WERI-Rb-1 (cell line): Measurements from ENCODE around the gene SHD.
"Not testable (repeated sequence)": the region's sequence is repeated elsewhere in the genome, so short reads cannot be mapped to it uniquely, and the experiment has no call there.

Experiments used
- DNase-seq: peaks from one replicate; pipeline ENCODE4 v3.0.0-alpha.2; 2020
- H3K27ac ChIP-seq: fragments of 250-450 bp; sonication (Bioruptor Pico); 2 replicates; pipeline ENCODE4 v1.5.1; 2020; ENCODE audit warnings: mild to moderate bottlenecking, moderate library complexity
- H3K27me3 ChIP-seq: fragments of 250-450 bp; sonication (Bioruptor Pico); 2 replicates; pipeline ENCODE4 v1.5.1; 2021; ENCODE audit warnings: mild to moderate bottlenecking, low read depth, moderate library complexity; ENCODE audit not compliant: insufficient read depth, severe bottlenecking
- H3K36me3 ChIP-seq: fragments of 250-450 bp; sonication (Bioruptor Pico); 2 replicates; pipeline ENCODE4 v1.5.1; 2020; ENCODE audit warnings: mild to moderate bottlenecking, moderate library complexity
- H3K4me3 ChIP-seq: 2 replicates; pipeline ENCODE4 v1.5.1; 2011; ENCODE audit warnings: low read depth, mild to moderate bottlenecking, control low read depth, low read length
- H3K9me3 ChIP-seq: fragments of 250-450 bp; sonication (Bioruptor Pico); 2 replicates; pipeline ENCODE4 v1.5.1; 2021; ENCODE audit warnings: mild to moderate bottlenecking, moderate library complexity; ENCODE audit not compliant: severe bottlenecking
- TF ChIP-seq, protein P1 (sequence below): IDR thresholded peaks from 2 replicates; pipeline ENCODE4 v1.5.1; 2011; ENCODE audit warnings: low read depth, mild to moderate bottlenecking, control low read depth, inconsistent platforms, low read length

The SHD gene

DNA sequence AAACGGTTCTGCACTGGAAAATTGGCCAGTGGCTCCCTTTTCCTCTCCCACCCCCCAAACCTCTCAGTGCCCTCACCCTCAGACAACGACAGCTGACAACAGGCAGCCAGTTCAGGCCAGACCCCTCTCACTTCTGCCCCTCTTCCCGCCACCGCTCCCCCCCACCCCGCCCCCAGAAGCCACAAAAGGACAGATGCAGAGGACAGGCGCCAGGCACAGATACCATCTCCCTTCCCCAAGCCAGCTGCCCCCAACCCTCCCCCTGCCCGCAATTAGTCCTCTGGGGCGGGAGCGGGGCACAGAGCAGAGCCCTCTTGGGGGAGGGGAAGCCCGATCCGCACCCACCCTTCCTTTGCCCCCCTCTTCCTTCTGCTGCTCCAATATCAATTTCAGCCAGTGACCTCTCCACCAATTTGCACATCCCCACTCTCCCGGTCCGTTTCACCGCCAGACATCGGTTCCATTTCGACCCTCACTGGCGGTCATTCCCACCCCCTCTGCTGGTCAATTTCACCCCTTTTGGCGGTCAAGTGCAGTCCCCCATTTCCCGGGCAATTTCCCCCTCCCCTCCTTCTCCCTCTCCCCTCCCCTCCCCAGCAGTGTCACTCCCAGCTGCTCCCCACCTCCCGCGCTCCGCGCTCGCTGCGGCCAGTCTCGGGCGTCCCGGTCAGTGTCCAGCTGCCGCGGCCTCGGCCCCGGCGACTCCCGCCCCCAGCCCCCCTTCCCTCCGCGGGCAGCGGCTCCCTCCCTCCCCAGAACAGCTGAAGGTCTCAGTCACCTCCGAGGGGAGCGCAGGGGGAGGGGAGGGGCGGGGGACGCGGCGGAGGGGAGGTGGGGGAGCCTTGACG, at the start of gene SHD:
Gene SHD, plus strand, starts transcription at position 848 of the 848 bp plus-strand sequence. CDS start 798 bp downstream, outside the sequence.
- Histone ChIP-seq H3K4me3 (peak within 1 kb of the TSS; percentile 62), H3K9me3 (no peaks in the 10 kb centered on the region), H3K27ac (peak within 1 kb of the TSS; percentile 76), H3K27me3 (no peaks in the 10 kb centered on the region), H3K36me3 (peaks cover 7% of the 10 kb centered on the region; the same call in 1 of the 2 replicates)
- TF ChIP-seq, protein P1, sequence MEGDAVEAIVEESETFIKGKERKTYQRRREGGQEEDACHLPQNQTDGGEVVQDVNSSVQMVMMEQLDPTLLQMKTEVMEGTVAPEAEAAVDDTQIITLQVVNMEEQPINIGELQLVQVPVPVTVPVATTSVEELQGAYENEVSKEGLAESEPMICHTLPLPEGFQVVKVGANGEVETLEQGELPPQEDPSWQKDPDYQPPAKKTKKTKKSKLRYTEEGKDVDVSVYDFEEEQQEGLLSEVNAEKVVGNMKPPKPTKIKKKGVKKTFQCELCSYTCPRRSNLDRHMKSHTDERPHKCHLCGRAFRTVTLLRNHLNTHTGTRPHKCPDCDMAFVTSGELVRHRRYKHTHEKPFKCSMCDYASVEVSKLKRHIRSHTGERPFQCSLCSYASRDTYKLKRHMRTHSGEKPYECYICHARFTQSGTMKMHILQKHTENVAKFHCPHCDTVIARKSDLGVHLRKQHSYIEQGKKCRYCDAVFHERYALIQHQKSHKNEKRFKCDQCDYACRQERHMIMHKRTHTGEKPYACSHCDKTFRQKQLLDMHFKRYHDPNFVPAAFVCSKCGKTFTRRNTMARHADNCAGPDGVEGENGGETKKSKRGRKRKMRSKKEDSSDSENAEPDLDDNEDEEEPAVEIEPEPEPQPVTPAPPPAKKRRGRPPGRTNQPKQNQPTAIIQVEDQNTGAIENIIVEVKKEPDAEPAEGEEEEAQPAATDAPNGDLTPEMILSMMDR = 0 out of 2 replicates have a peak, but pooled peaks have one; percentile 8
- peak; percentile 63 for DNase-seq

- not testable (repeated sequence) for H3K27me3 ChIP-seq, DNase-seq, H3K4me3 ChIP-seq, H3K36me3 ChIP-seq, H3K27ac ChIP-seq, H3K9me3 ChIP-seq
Measured at GRCh38 chr19:4230237-4230636, 48.8 kb upstream of the SHD start.

GRCh38 chr19:4231521-4231920, 47.5 kb upstream of the SHD start:
- not testable (repeated sequence) for H3K27me3 ChIP-seq, H3K27ac ChIP-seq, H3K36me3 ChIP-seq, H3K9me3 ChIP-seq, DNase-seq, H3K4me3 ChIP-seq

GRCh38 chr19:4232139-4232538, 46.9 kb upstream of the SHD start:
- not testable (repeated sequence) for H3K9me3 ChIP-seq, H3K36me3 ChIP-seq, H3K27ac ChIP-seq, DNase-seq, H3K27me3 ChIP-seq, H3K4me3 ChIP-seq

GRCh38 chr19:4232614-4233281, 46.3 kb upstream of the SHD start:
- no peak overlapping the region for H3K4me3 ChIP-seq
- DNase-seq = no peak
- TF ChIP-seq, protein P1 = no peak

GRCh38 chr19:4233282-4233853, 45.7 kb upstream of the SHD start:
- no peaks in the 10 kb centered on the region for H3K36me3 ChIP-seq
- no peak overlapping the region for H3K4me3 ChIP-seq
- H3K27me3 ChIP-seq = no peaks in the 10 kb centered on the region
- no peak overlapping the region for H3K27ac ChIP-seq
- peak; percentile 69 for DNase-seq
- H3K9me3 ChIP-seq = no peaks in the 10 kb centered on the region
- TF ChIP-seq, protein P1 = peak; percentile 91

More at GRCh38 chr19:4232614-4233281, 46.3 kb upstream of the SHD start:
- Histone ChIP-seq H3K27ac (no peak overlapping the region), H3K36me3 (no peaks in the 10 kb centered on the region), H3K27me3 (no peaks in the 10 kb centered on the region), H3K9me3 (no peaks in the 10 kb centered on the region)
